Small intestine (tissue), 7 donors: ENCODE data around the gene HTT-AS. TPM values are rescaled to one million over a fixed set of nuclear protein-coding genes. Genes with fewer than 3 reads are reported as not detected.

Source experiments
- DNase-seq, 2 donors: peaks; one replicate each; pipeline versions ENCODE4 v3.0.0 to v3.0.0-alpha.2; 2013
- FAIRE-seq: peaks from 2 replicates; lab custom pipeline; 2012; peaks lifted over from hg19 to GRCh38; lab: Jason Lieb, UNC
- H3K27ac ChIP-seq, 3 donors: one replicate each; pipeline ENCODE4 v1.5.1; 2013; ENCODE audit warnings: low read length in 2 of 3, mild to moderate bottlenecking in 2 of 3, control low read depth in 1 of 3, inconsistent platforms in 1 of 3, low read depth in 1 of 3, moderate library complexity in 1 of 3
- H3K27me3 ChIP-seq, 3 donors: one replicate each; pipeline ENCODE4 v1.6.1; 2013; ENCODE audit warnings: low read length in 3 of 3, inconsistent platforms in 1 of 3; ENCODE audit not compliant: control insufficient read depth in 3 of 3, insufficient read depth in 3 of 3
- H3K36me3 ChIP-seq, 3 donors: one replicate each; pipeline ENCODE4 v1.6.1; 2013; ENCODE audit warnings: low read length in 3 of 3, inconsistent platforms in 1 of 3, low read depth in 1 of 3, mild to moderate bottlenecking in 1 of 3, moderate library complexity in 1 of 3; ENCODE audit not compliant: control insufficient read depth in 3 of 3, insufficient read depth in 2 of 3
- H3K4me1 ChIP-seq, 3 donors: one replicate each; pipeline ENCODE4 v1.6.1; 2013; ENCODE audit warnings: low read length in 2 of 3, inconsistent platforms in 1 of 3, low read depth in 1 of 3, mild to moderate bottlenecking in 1 of 3, moderate library complexity in 1 of 3; ENCODE audit not compliant: control insufficient read depth in 3 of 3, insufficient read depth in 2 of 3
- H3K4me3 ChIP-seq, 3 donors: one replicate each; pipeline ENCODE4 v1.5.1; 2013; ENCODE audit warnings: low read length in 3 of 3, control low read depth in 1 of 3, inconsistent platforms in 1 of 3, low read depth in 1 of 3, mild to moderate bottlenecking in 1 of 3, moderate library complexity in 1 of 3
- H3K9me3 ChIP-seq, 2 donors: one replicate each; pipeline ENCODE4 v1.6.1; 2013; ENCODE audit warnings: low read depth in 1 of 2, low read length in 1 of 2; ENCODE audit not compliant: control insufficient read depth in 2 of 2, insufficient read depth in 1 of 2
- WGBS, 3 donors: extraction: QIAGEN DNeasy Blood & Tissue Kit; methylation state at CpG; one replicate each; pipeline ENCODE4 v1.1.7; 2013; 5-methylcytosine and 5-hydroxymethylcytosine counted together
- polyA plus RNA-seq, 4 donors: library from polyadenylated mRNA; stranded (reverse) in 3 of 4; unstranded in 1 of 4; fragments of 200-250 nt in 3 of 4; fragments of 120-200 nt in 1 of 4; gene quantifications; one replicate each; pipeline versions ENCODE4 v1.2.1 to v1.2.3, GENCODE V29; 2013
- donor health status: healthy with polysubstance abuse.
- donor health status: control.
- donor health status: control.
- donor health status: Bipolar disorder and iron deficiency.
- donor health status: healthy.

HTT-AS gene
- polyA plus RNA-seq, 4 donors = not detected

DNA sequence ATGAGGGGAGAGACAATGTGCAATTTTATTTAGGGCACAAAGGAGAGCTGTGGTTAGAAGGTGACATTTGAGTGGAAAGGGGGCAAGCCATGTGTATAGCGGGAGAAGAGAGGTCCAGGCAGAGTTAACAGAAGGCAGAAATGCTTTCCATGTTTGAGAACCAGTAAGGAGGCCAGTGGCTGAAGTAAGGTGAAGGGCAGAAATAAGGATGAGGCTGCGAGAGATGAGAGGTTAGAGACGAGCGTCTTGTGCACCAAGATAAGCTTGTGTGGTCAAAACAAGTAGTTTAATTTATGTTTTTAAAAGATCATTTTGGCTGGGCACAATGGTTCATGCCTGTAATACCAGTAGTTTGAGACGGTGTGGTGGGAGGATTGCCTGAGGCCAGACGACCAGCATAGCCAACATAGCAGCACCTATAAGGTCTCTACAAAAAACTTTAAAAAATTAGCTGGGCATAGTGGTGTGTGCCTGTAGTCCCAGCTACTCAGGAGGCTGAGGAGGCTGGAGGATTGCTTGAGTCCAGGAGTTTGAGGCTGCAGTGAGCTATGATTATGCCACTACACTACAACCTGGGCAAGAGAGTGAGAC lies 8.7 kb upstream of the HTT-AS start:
- no peaks in the 10 kb centered on the region for H3K27me3 ChIP-seq
- DNase-seq (no peak), FAIRE-seq (no peak)
- WGBS, 3 donors = 79 to 87% (median 81%) methylated on average over 6 of the region's 6 CpGs
- H3K4me1 ChIP-seq = peaks cover 0 to 7% (median 0%) of the 10 kb centered on the region in 3 donors
- H3K4me3 ChIP-seq = no peak overlapping the region
- H3K9me3 ChIP-seq = no peaks in the 10 kb centered on the region
- H3K27ac ChIP-seq = no peak overlapping the region
- peaks cover 0 to 8% (median 2%) of the 10 kb centered on the region in 3 donors for H3K36me3 ChIP-seq

DNA sequence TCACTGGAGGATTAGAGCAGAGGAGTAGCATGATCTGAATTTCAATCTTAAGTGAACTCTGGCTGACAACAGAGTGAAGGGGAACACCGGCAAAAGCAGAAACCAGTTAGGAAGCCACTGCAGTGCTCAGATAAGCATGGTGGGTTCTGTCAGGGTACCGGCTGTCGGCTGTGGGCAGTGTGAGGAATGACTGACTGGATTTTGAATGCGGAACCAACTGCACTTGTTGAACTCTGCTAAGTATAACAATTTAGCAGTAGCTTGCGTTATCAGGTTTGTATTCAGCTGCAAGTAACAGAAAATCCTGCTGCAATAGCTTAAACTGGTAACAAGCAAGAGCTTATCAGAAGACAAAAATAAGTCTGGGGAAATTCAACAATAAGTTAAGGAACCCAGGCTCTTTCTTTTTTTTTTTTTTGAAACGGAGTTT lies 5.4 kb upstream of the HTT-AS start:
- DNase-seq (no peak), FAIRE-seq (no peak)
- 79 to 86% (median 81%) methylated on average over 6 of the region's 6 CpGs for WGBS, 3 donors
- Histone ChIP-seq H3K27me3 (no peaks in the 10 kb centered on the region), H3K9me3 (no peaks in the 10 kb centered on the region), H3K27ac (no peak overlapping the region), H3K4me1 (peaks cover 4 to 22% (median 5%) of the 10 kb centered on the region in 3 donors), H3K36me3 (no peaks in the 10 kb centered on the region), H3K4me3 (no peak overlapping the region)

DNA sequence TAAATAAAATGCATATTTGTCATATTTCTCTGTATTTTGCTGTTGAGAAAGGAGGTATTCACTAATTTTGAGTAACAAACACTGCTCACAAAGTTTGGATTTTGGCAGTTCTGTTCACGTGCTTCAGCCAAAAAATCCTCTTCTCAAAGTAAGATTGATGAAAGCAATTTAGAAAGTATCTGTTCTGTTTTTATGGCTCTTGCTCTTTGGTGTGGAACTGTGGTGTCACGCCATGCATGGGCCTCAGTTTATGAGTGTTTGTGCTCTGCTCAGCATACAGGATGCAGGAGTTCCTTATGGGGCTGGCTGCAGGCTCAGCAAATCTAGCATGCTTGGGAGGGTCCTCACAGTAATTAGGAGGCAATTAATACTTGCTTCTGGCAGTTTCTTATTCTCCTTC lies 3.5 kb upstream of the HTT-AS start:
- FAIRE-seq = no peak
- no peaks in the 10 kb centered on the region for H3K9me3 ChIP-seq
- H3K4me1 ChIP-seq = peaks cover 4 to 19% (median 5%) of the 10 kb centered on the region in 3 donors
- peak in 1 of 2 donors; percentile 38 for DNase-seq
- H3K27ac ChIP-seq = no peak overlapping the region
- H3K36me3 ChIP-seq = no peaks in the 10 kb centered on the region
- WGBS, 3 donors = 49 to 68% (median 61%) methylated on average over 2 of the region's 2 CpGs
- no peak overlapping the region for H3K4me3 ChIP-seq
- H3K27me3 ChIP-seq = no peaks in the 10 kb centered on the region

- 0 to 1% (median 1%) methylated on average over 6 to 8 of the region's 8 CpGs for WGBS, 3 donors
- Histone ChIP-seq H3K4me1 (peaks cover 4 to 19% (median 5%) of the 10 kb centered on the region in 3 donors), H3K36me3 (no peaks in the 10 kb centered on the region), H3K9me3 (no peaks in the 10 kb centered on the region), H3K27me3 (no peaks in the 10 kb centered on the region), H3K4me3 (peak overlapping the region in 2 of 3 donors; percentile 84 to 95), H3K27ac (peak overlapping the region; percentile 19 to 99 (median 83))
- FAIRE-seq = no peak
- no peak for DNase-seq
These were observed 1.3 kb upstream of the HTT-AS start for GRCh38 chr4:3075652-3075981.

GRCh38 chr4:3074846-3075651 lies 711 bp upstream of the HTT-AS start:
- Histone ChIP-seq H3K27me3 (no peaks in the 10 kb centered on the region), H3K36me3 (no peaks in the 10 kb centered on the region), H3K4me3 (peak overlapping the region; percentile 84 to 95 (median 86)), H3K27ac (peak overlapping the region; percentile 83 to 99 (median 87)), H3K9me3 (no peaks in the 10 kb centered on the region), H3K4me1 (peaks cover 4 to 19% (median 5%) of the 10 kb centered on the region in 3 donors)
- DNase-seq (peak; percentile 61 to 82), FAIRE-seq (no peak)
- WGBS, 3 donors = 0 to 1% (median 0%) methylated on average over 24 to 60 of the region's 60 CpGs

GRCh38 chr4:3073158-3074077 lies 920 bp downstream of the HTT-AS start:
- DNase-seq (peak in 1 of 2 donors; percentile 21), FAIRE-seq (no peak)
- Histone ChIP-seq H3K27ac (peak overlapping the region; percentile 38 to 62 (median 50)), H3K4me3 (peak overlapping the region; percentile 45 to 65 (median 54)), H3K4me1 (peaks cover 4 to 19% (median 5%) of the 10 kb centered on the region in 3 donors), H3K27me3 (no peaks in the 10 kb centered on the region), H3K36me3 (no peaks in the 10 kb centered on the region), H3K9me3 (no peaks in the 10 kb centered on the region)
- WGBS, 3 donors = 9 to 13% (median 11%) methylated on average over 38 to 54 of the region's 54 CpGs

DNA sequence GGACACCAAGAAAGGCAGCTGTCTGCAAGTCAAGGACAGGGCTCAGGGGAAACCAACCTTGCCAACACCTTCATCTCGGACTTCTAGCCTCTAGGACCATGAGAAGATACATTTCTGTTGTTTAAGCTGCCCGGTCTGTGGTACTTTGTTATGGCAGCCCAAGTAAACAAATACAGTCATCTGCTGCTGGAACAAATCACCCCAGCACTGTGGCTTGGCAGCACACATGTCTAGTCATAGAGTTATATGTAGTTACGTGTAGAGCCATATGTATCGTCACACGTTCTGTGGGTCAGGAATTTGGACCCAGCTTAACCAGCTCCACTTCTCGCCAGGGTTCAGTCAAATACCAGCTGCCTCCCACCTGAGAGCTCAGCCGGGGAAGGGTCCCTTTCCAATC lies 2.5 kb downstream of the HTT-AS start:
- WGBS, 3 donors = 83 to 84% (median 84%) methylated on average over 7 of the region's 7 CpGs
- H3K4me3 ChIP-seq = no peak overlapping the region
- no peaks in the 10 kb centered on the region for H3K9me3 ChIP-seq
- DNase-seq (no peak), FAIRE-seq (no peak)
- no peaks in the 10 kb centered on the region for H3K36me3 ChIP-seq
- H3K27me3 ChIP-seq = no peaks in the 10 kb centered on the region
- peaks cover 4 to 16% (median 5%) of the 10 kb centered on the region in 3 donors for H3K4me1 ChIP-seq
- no peak overlapping the region for H3K27ac ChIP-seq
